SK-N-SH (cell line): ENCODE results near the gene ATL2. TPM values are rescaled to one million over a fixed set of nuclear protein-coding genes. Genes with fewer than 3 reads are reported as not detected.

Experiments used
- CTCF ChIA-PET: fragments of 300-600, 350-600 bp; formaldehyde crosslinking; extraction: SDS; loops from one replicate; lab custom pipeline; 2021; lab: Yijun Ruan, JAX
- POLR2A ChIA-PET: fragments of 350-600 bp; sonication (Branson Sonifier 250); formaldehyde crosslinking; extraction: SDS; loops from one replicate; lab custom pipeline; 2020; ENCODE audit warnings: antibody characterized with exemption, inconsistent platforms; lab: Yijun Ruan, JAX
- DNase-seq: peaks from one replicate; pipeline ENCODE4 v3.0.0; 2012
- H2AFZ ChIP-seq: fragments of 200-600 bp; sonication (generic); 2 replicates; pipeline ENCODE4 v1.8.1; 2016; ENCODE audit warnings: antibody characterized with exemption, mild to moderate bottlenecking, low read depth
- H3F3A ChIP-seq: fragments of 200-600 bp; sonication (generic); replicated peaks from 2 replicates; pipeline ENCODE3; 2016; ENCODE audit warnings: antibody characterized with exemption, mild to moderate bottlenecking; ENCODE audit not compliant: insufficient read depth
- H3K27ac ChIP-seq, 2 experiments: fragments of 200-500 bp in 1 of 2; fragments of 200-600 bp in 1 of 2; sonication (Bioruptor generic) in 1 of 2; sonication (generic), shearing (Covaris generic) in 1 of 2; 2 replicates each; pipeline versions ENCODE4 v1.5.1 to v1.6.1; 2014 to 2016; ENCODE audit warnings: low read depth in 2 of 2, inconsistent platforms in 1 of 2, low read length in 1 of 2, mild to moderate bottlenecking in 1 of 2, mixed read lengths in 1 of 2
- H3K27me3 ChIP-seq: fragments of 200-600 bp; sonication (generic), shearing (Covaris generic); 2 replicates; pipeline ENCODE4 v1.6.1; 2016; ENCODE audit warnings: mixed run types; ENCODE audit not compliant: insufficient read depth
- H3K36me3 ChIP-seq, 2 experiments: fragments of 200-500 bp in 1 of 2; fragments of 200-600 bp in 1 of 2; sonication (Bioruptor generic) in 1 of 2; sonication (generic) in 1 of 2; replicated peaks in 1 of 2; 2 replicates each; pipeline versions ENCODE3 to v1.5.1; 2014 to 2016; ENCODE audit warnings: low read length in 1 of 2, mild to moderate bottlenecking in 1 of 2; ENCODE audit not compliant: insufficient read depth in 2 of 2, control insufficient read depth in 1 of 2
- H3K4me1 ChIP-seq, 2 experiments: fragments of 200-500 bp in 1 of 2; fragments of 200-600 bp in 1 of 2; sonication (Bioruptor generic) in 1 of 2; sonication (generic), shearing (Covaris generic) in 1 of 2; 2 replicates each; pipeline versions ENCODE4 v1.5.1 to v1.6.1; 2014 to 2016; ENCODE audit warnings: low read depth in 1 of 2, low read length in 1 of 2, mixed run types in 1 of 2; ENCODE audit not compliant: insufficient read depth in 2 of 2, control insufficient read depth in 1 of 2
- H3K4me2 ChIP-seq: fragments of 200-600 bp; sonication (generic), shearing (Covaris generic); 2 replicates; pipeline ENCODE4 v1.6.1; 2017; ENCODE audit warnings: mixed run types
- H3K4me3 ChIP-seq, 2 experiments: fragments of 200-500 bp in 1 of 2; fragments of 200-600 bp in 1 of 2; sonication (Bioruptor generic) in 1 of 2; sonication (generic), shearing (Covaris generic) in 1 of 2; 2 replicates each; pipeline versions ENCODE4 v1.5.1 to v1.8.1; 2014 to 2016; ENCODE audit warnings: low read depth in 2 of 2, inconsistent platforms in 1 of 2, low read length in 1 of 2, mild to moderate bottlenecking in 1 of 2, mixed read lengths in 1 of 2, moderate library complexity in 1 of 2
- H3K79me2 ChIP-seq: fragments of 200-600 bp; sonication (generic); 2 replicates; pipeline ENCODE4 v1.8.1; 2017; ENCODE audit warnings: mild to moderate bottlenecking; ENCODE audit not compliant: insufficient read depth
- H3K9ac ChIP-seq: fragments of 200-600 bp; sonication (generic); 2 replicates; pipeline ENCODE4 v1.6.1; 2017; ENCODE audit warnings: mixed run types
- H3K9me2 ChIP-seq: fragments of 200-600 bp; sonication (generic); 2 replicates; pipeline ENCODE4 v1.6.1; 2017; ENCODE audit warnings: mixed run types
- H3K9me3 ChIP-seq: fragments of 200-600 bp; sonication (generic); 2 replicates; pipeline ENCODE4 v1.6.1; 2017; ENCODE audit warnings: mixed run types, mild to moderate bottlenecking, moderate library complexity
- H4K20me1 ChIP-seq: fragments of 200-600 bp; sonication (generic); 2 replicates; pipeline ENCODE4 v1.6.1; 2017; ENCODE audit warnings: mild to moderate bottlenecking, mixed run types; ENCODE audit not compliant: insufficient read depth
- CHD2 ChIP-seq: fragments of 150-350 bp; IDR thresholded peaks from 2 replicates; pipeline ENCODE4 v1.6.1; 2018; ENCODE audit warnings: low read length; ENCODE audit not compliant: partially characterized antibody
- EP300 ChIP-seq, 2 experiments: IDR thresholded peaks; 2 replicates each; pipeline versions ENCODE4 v1.4.0 to v1.6.1; 2012; ENCODE audit warnings: borderline replicate concordance in 1 of 2, low read depth in 1 of 2, low read length in 1 of 2
- FOXJ3 ChIP-seq: sonication (generic); formaldehyde crosslinking; IDR thresholded peaks from 2 replicates; pipeline ENCODE4 v1.5.1; 2020; ENCODE audit warnings: mild to moderate bottlenecking, missing genetic modification reagents
- MEF2A ChIP-seq: IDR thresholded peaks from 2 replicates; pipeline ENCODE4 v1.4.0; 2012; ENCODE audit warnings: low read depth, borderline replicate concordance
- NRF1 ChIP-seq: IDR thresholded peaks from 2 replicates; pipeline ENCODE4 v1.6.1; 2012; ENCODE audit warnings: low read depth, mild to moderate bottlenecking, low read length
- PBX3 ChIP-seq: IDR thresholded peaks from 2 replicates; pipeline ENCODE4; 2012
- POLR2AphosphoS5 ChIP-seq: IDR thresholded peaks from 2 replicates; pipeline ENCODE4 v1.6.1; 2012; ENCODE audit warnings: low read depth, low read length
- RAD21 ChIP-seq: IDR thresholded peaks from 2 replicates; pipeline ENCODE4 v1.6.1; 2012; ENCODE audit warnings: mild to moderate bottlenecking, low read length
- REST ChIP-seq: IDR thresholded peaks from 2 replicates; pipeline ENCODE4 v1.6.1; 2012; ENCODE audit warnings: mild to moderate bottlenecking, low read depth, low read length, moderate library complexity
- RFX5 ChIP-seq: IDR thresholded peaks from 2 replicates; pipeline ENCODE4 v1.6.1; 2012; ENCODE audit warnings: mild to moderate bottlenecking, improper control_type of control experiment, low read length
- SIN3A ChIP-seq: IDR thresholded peaks from 2 replicates; pipeline ENCODE4 v1.6.1; 2012; ENCODE audit warnings: low read depth, mild to moderate bottlenecking, low read length, moderate library complexity, borderline replicate concordance
- TAF1 ChIP-seq: IDR thresholded peaks from 2 replicates; pipeline ENCODE4 v1.6.1; 2012; ENCODE audit warnings: low read depth, mild to moderate bottlenecking, low read length, moderate library complexity, borderline replicate concordance
- TCF12 ChIP-seq: IDR thresholded peaks from 2 replicates; pipeline ENCODE4 v1.4.0; 2012
- USF1 ChIP-seq: IDR thresholded peaks from 2 replicates; pipeline ENCODE4 v1.4.0; 2012; ENCODE audit warnings: low read depth, borderline replicate concordance
- YY1 ChIP-seq: IDR thresholded peaks from 2 replicates; pipeline ENCODE4 v1.4.0; 2012; ENCODE audit warnings: low read depth, mild to moderate bottlenecking
- WGBS: methylation state at CpG from one replicate; pipeline ENCODE4 v1.1.6; 2017; ENCODE audit warnings: low lambda C conversion rate; 5-methylcytosine and 5-hydroxymethylcytosine counted together
- polyA plus RNA-seq, 3 experiments: library from polyadenylated mRNA; depleted of rRNA; stranded (reverse); fragments of >200 nt; gene quantifications; 2 replicates each; pipeline ENCODE4 v1.2.3, GENCODE V29; 2012

Gene ATL2
- polyA plus RNA-seq, 1 of the 3 experiments (the other 2 are of a cell fraction) = 55.8 TPM

- no peak for DNase-seq
- Histone ChIP-seq H2AFZ (no peak overlapping the region), H3K4me1 (peaks cover 0 to 17% of the 10 kb centered on the region in 2 experiments; a peak in 2 of 4 replicates), H3K36me3 (no peaks in the 10 kb centered on the region), H3F3A (no peaks in the 10 kb centered on the region), H3K9ac (no peak overlapping the region), H3K4me3 (no peak overlapping the region), H3K27me3 (no peaks in the 10 kb centered on the region), H3K9me3 (no peaks in the 10 kb centered on the region), H3K9me2 (no peaks in the 10 kb centered on the region), H4K20me1 (no peaks in the 10 kb centered on the region), H3K79me2 (no peaks in the 10 kb centered on the region; the same call in 1 of the 2 replicates), H3K4me2 (no peak overlapping the region), H3K27ac (peak overlapping the region in 1 of 2 experiments; percentile 56; a peak in 1 of 4 replicates)
- peak; percentile 35; the same call in 1 of the 2 replicates for TF ChIP-seq TCF12
- TF ChIP-seq NRF1 = no peak
- POLR2A ChIA-PET = no interaction called here
- 64% methylated on average over 5 of the region's 5 CpGs for WGBS
- CTCF ChIA-PET = interaction anchor here (1.0 to 2.2 kb wide), 9 partner anchors 12 to 849 kb away, joined by 3 to 10 read pairs (median 4); partner anchors contain the start of gene CYP1B1
These were observed 131.9 kb downstream of the ATL2 start for GRCh38 chr2:38245114-38245641.

GRCh38 chr2:38244301-38244700 lies 132.8 kb downstream of the ATL2 start:
- CTCF ChIA-PET = interaction anchor here (1.0 to 1.1 kb wide), 2 partner anchors 9 to 13 kb away, joined by 3 read pairs; no protein-coding TSS in a partner anchor
- no peak for TF ChIP-seq POLR2AphosphoS5
- no peak for TF ChIP-seq REST
- no peak for TF ChIP-seq CHD2
- TF ChIP-seq EP300 (IDR thresholded peaks at IDR 0.05; ENCODE audit: borderline replicate concordance in 1 of 2, low read depth in 1 of 2, low read length in 1 of 2) = no peak
- TF ChIP-seq MEF2A = no peak
- no peak for TF ChIP-seq RFX5
- no peak for TF ChIP-seq PBX3
- TF ChIP-seq YY1 = no peak
- no peak for TF ChIP-seq FOXJ3 (CRISPR knock-in tag)
- no peak for TF ChIP-seq SIN3A
- no peak for TF ChIP-seq USF1
- TF ChIP-seq RAD21 = no peak
- TF ChIP-seq TAF1 = no peak
- H3K79me2 ChIP-seq = no peaks in the 10 kb centered on the region; the same call in 1 of the 2 replicates

More at GRCh38 chr2:38244301-38244700, 132.8 kb downstream of the ATL2 start:
- H3K4me3 ChIP-seq = no peak overlapping the region
- POLR2A ChIA-PET = no interaction called here
- H3K9me3 ChIP-seq = no peaks in the 10 kb centered on the region
- no peak overlapping the region for H2AFZ ChIP-seq
- no peak overlapping the region for H3K9ac ChIP-seq
- H3F3A ChIP-seq = no peaks in the 10 kb centered on the region
- no peak for DNase-seq
- H4K20me1 ChIP-seq = no peaks in the 10 kb centered on the region
- H3K27ac ChIP-seq = no peak overlapping the region
- WGBS = 84% methylated on average over 8 of the region's 8 CpGs
- H3K27me3 ChIP-seq = no peaks in the 10 kb centered on the region
- no peaks in the 10 kb centered on the region for H3K36me3 ChIP-seq
- no peaks in the 10 kb centered on the region for H3K9me2 ChIP-seq
- H3K4me2 ChIP-seq = no peak overlapping the region
- H3K4me1 ChIP-seq = peaks cover 0 to 17% of the 10 kb centered on the region in 2 experiments; a peak in 2 of 4 replicates
